Activated naive CD8-positive, alpha-beta T cell treated with anti-CD3 and anti-CD28 coated beads, Interleukin-2, amount 10 ng/mL, durations not matched to agents 7 days and 5 days (primary cell): ENCODE results near the gene LACC1. TPM values are rescaled to one million over a fixed set of nuclear protein-coding genes. Genes with fewer than 3 reads are reported as not detected.

Experiments used
- ATAC-seq: fragments of 150-1000 bp; cut with Tn5 transposase; one replicate; pipeline ENCODE4 v1.10.0; 2021; ENCODE audit warnings: low read depth, moderate library complexity
- POLR2A ChIA-PET: fragments of 350-600 bp; sonication (Branson Sonifier 250); formaldehyde crosslinking; loops from one replicate; lab custom pipeline; 2021; ENCODE audit warnings: antibody characterized with exemption; lab: Charles Lee
- DNase-seq: peaks from one replicate; pipeline ENCODE4 v3.0.0; 2021
- H3K27ac Mint-ChIP-seq: one replicate; pipeline ENCODE4 v1.8.0; 2022; ENCODE audit warnings: mild to moderate bottlenecking, mixed read lengths
- H3K27me3 Mint-ChIP-seq: one replicate; pipeline ENCODE4 v1.8.0; 2022; ENCODE audit warnings: mild to moderate bottlenecking, moderate library complexity, mixed read lengths
- H3K36me3 Mint-ChIP-seq: one replicate; pipeline ENCODE4 v1.8.0; 2021; ENCODE audit warnings: mild to moderate bottlenecking, mixed read lengths
- H3K4me1 Mint-ChIP-seq: one replicate; pipeline ENCODE4 v1.8.0; 2021; ENCODE audit warnings: mixed read lengths
- H3K4me3 Mint-ChIP-seq: one replicate; pipeline ENCODE4 v1.8.0; 2022; ENCODE audit warnings: mild to moderate bottlenecking, moderate library complexity, mixed read lengths
- H3K9me3 Mint-ChIP-seq: one replicate; pipeline ENCODE4 v1.8.0; 2021; ENCODE audit warnings: mixed read lengths
- total RNA-seq, 2 experiments: library from RNA; stranded (reverse); gene quantifications; one replicate each; pipeline ENCODE4 v1.2.3, GENCODE V29; 2021

Gene LACC1
- total RNA-seq, 2 experiments from 2014 or later, result 3.8 to 4.8 TPM

GRCh38 chr13:43936647-43937046 lies 56.9 kb downstream of the LACC1 start:
- no peak for ATAC-seq
- H3K27me3 Mint-ChIP-seq, result peaks cover 8% of the 10 kb centered on the region
- no peaks in the 10 kb centered on the region for H3K9me3 Mint-ChIP-seq
- no peak overlapping the region for H3K4me3 Mint-ChIP-seq
- POLR2A ChIA-PET, result no interaction called here
- H3K4me1 Mint-ChIP-seq, result no peaks in the 10 kb centered on the region
- H3K36me3 Mint-ChIP-seq, result no peaks in the 10 kb centered on the region
- no peak overlapping the region for H3K27ac Mint-ChIP-seq
- DNase-seq, result no peak

- no peak overlapping the region for H3K4me3 Mint-ChIP-seq
- H3K4me1 Mint-ChIP-seq, result no peaks in the 10 kb centered on the region
- POLR2A ChIA-PET, result no interaction called here
- ATAC-seq (no peak), DNase-seq (no peak)
- H3K27ac Mint-ChIP-seq, result no peak overlapping the region
- no peaks in the 10 kb centered on the region for H3K36me3 Mint-ChIP-seq
- H3K27me3 Mint-ChIP-seq, result peaks cover 6% of the 10 kb centered on the region
- no peaks in the 10 kb centered on the region for H3K9me3 Mint-ChIP-seq
Observed at GRCh38 chr13:43937839-43938238, 58.1 kb downstream of the LACC1 start.

DNA sequence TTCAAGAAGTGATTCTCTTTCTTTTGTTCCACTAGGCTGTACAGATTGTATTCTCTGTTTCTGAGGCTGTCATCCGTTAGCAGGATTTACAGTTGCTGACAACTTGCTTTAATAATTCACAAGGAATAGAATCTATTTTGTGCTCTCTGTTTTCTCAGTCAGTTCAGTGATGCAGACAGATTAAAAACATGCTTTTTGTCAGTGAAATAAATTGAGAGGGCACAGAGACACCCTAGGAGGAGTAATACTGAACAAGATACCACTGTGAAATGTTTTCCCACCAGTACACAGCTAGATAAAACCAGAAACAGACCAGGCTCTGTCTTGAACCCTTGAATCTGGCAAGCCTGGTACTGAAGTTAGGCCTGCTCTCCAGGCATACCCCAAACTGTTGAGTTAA lies 58.7 kb downstream of the LACC1 start:
- ATAC-seq (no peak), DNase-seq (no peak)
- Mint-ChIP-seq H3K9me3 (no peaks in the 10 kb centered on the region), H3K27me3 (peaks cover 4% of the 10 kb centered on the region), H3K4me3 (no peak overlapping the region), H3K27ac (no peak overlapping the region), H3K36me3 (no peaks in the 10 kb centered on the region), H3K4me1 (no peaks in the 10 kb centered on the region)
- POLR2A ChIA-PET, result no interaction called here

DNA sequence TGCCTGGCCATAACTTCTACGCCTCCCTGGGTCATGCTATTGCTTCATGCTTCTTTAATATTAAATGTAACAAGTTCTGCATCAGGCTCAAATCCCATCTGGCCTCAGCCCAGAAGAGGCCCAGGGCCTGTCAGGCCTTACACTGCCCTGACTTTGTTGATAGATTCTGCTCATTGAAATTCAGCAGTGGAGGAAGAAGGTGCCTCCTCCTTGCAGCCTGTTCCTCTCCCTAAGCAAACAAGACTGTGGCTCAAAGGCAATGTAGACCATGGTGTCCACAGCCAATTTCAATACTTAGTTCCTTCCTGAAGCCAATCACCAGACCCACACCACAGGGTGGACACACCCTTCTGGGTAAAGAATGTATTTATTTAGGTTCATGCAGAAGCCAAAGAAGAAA lies 59.4 kb downstream of the LACC1 start:
- POLR2A ChIA-PET, result no interaction called here
- ATAC-seq (no peak), DNase-seq (no peak)
- no peaks in the 10 kb centered on the region for H3K9me3 Mint-ChIP-seq
- H3K27me3 Mint-ChIP-seq, result peaks cover 4% of the 10 kb centered on the region
- H3K27ac Mint-ChIP-seq, result no peak overlapping the region
- H3K4me1 Mint-ChIP-seq, result no peaks in the 10 kb centered on the region
- H3K36me3 Mint-ChIP-seq, result no peaks in the 10 kb centered on the region
- H3K4me3 Mint-ChIP-seq, result no peak overlapping the region

DNA sequence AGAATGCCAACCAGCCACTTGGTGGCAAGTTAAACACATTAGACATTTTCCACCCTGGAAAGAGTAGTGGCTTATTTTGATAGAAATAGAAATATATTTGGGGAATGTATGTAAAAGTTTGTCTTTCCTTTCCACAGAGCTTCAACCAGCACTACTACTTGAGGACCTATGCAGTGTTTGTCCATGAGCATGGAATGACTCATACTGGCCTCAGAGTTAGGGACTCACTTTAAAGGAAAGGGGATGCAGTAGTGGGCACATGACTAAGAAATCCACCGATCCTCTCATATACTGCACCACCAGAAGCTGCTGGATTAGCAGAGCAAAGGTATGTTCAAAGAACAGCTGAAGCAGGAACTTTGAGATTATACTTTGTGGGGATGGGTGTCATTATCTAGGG lies 62.6 kb downstream of the LACC1 start:
- no peak overlapping the region for H3K4me3 Mint-ChIP-seq
- peaks cover 2% of the 10 kb centered on the region for H3K9me3 Mint-ChIP-seq
- H3K27ac Mint-ChIP-seq, result no peak overlapping the region
- H3K36me3 Mint-ChIP-seq, result no peaks in the 10 kb centered on the region
- peaks cover 3% of the 10 kb centered on the region for H3K27me3 Mint-ChIP-seq
- no peak for ATAC-seq
- H3K4me1 Mint-ChIP-seq, result no peaks in the 10 kb centered on the region
- DNase-seq, result no peak
- POLR2A ChIA-PET, result no interaction called here

Other genes with a start within 250 kb of the LACC1 start
- gene ENOX1, start 92.9 kb upstream of the LACC1 start, total RNA-seq, result not detected
- gene CCDC122, start 164 bp upstream of the LACC1 start, total RNA-seq, result 1 to 10 TPM; 2.4 to 5.2 TPM